H1 (cell line): ENCODE measurements around the gene TRIM39. TPM values are rescaled to one million over a fixed set of nuclear protein-coding genes. Genes with fewer than 3 reads are reported as not detected.
A peak's percentile ranks its signal among the peaks of the same experiment; 100 is the strongest.

Experiments used
- ASH2L ChIP-seq: fragments of 200-600, 300-600 bp; sonication (generic); IDR thresholded peaks from one replicate; pipeline ENCODE4 v1.7.1; 2017; ENCODE audit warnings: low read length
- polyA plus RNA-seq, 7 experiments: library from polyadenylated mRNA; depleted of rRNA in 3 of 7; stranded (reverse) in 5 of 7; unstranded in 2 of 7; fragments of >200 nt in 5 of 7; fragments of 200-250 nt in 2 of 7; gene quantifications; 1 replicate in 5 of 7; 2 replicates in 1 of 7; 4 replicates in 1 of 7; pipeline versions ENCODE4 v1.2.1 to v1.2.3, GENCODE V29; 2011 to 2013; ENCODE audit warnings: missing spikeins in 2 of 7, mixed read lengths in 2 of 7
- total RNA-seq: library from RNA; stranded (reverse); fragmentation: NEBNext Ultra II Directional; extraction: Animal tissue kit (Norgen Biotek cat#: 25700); gene quantifications from 2 replicates; pipeline ENCODE4 v1.2.1, GENCODE V29; 2021

Gene TRIM39
- total and polyA plus RNA-seq, 2 of the 8 experiments (the other 6 are each of a cell fraction or from before 2014, with no cell fraction given), result 7.3 to 26.1 TPM

- TF ChIP-seq ASH2L, result peak; percentile 58
Measured at GRCh38 chr6:30357678-30358540, 31.2 kb downstream of the TRIM39 start (continued).
